DOHH2 (cell line): Measurements from ENCODE around the gene FRK.

Experiments used
- H3F3A ChIP-seq: fragments of 200-600 bp; sonication (generic), shearing (Covaris generic); 2 replicates; pipeline ENCODE4 v1.6.0; 2016; ENCODE audit warnings: antibody characterized with exemption, mild to moderate bottlenecking; ENCODE audit not compliant: control insufficient read depth, insufficient read depth
- H3K27ac ChIP-seq: fragments of 200-600 bp; sonication (generic); 2 replicates; pipeline ENCODE4 v1.5.1; 2014; ENCODE audit warnings: low read depth, mild to moderate bottlenecking, low read length, moderate library complexity
- H3K27me3 ChIP-seq: fragments of 200-600 bp; sonication (generic); 2 replicates; pipeline ENCODE4 v1.6.1; 2014; ENCODE audit warnings: mild to moderate bottlenecking, low read length, mixed read lengths; ENCODE audit not compliant: control insufficient read depth
- H3K36me3 ChIP-seq: fragments of 200-600 bp; sonication (generic); 2 replicates; pipeline ENCODE4 v1.6.1; 2014; ENCODE audit warnings: mild to moderate bottlenecking, low read length, moderate library complexity, mixed read lengths; ENCODE audit not compliant: control insufficient read depth
- H3K4me1 ChIP-seq: fragments of 200-600 bp; sonication (generic); 2 replicates; pipeline ENCODE4 v1.6.1; 2014; ENCODE audit warnings: mild to moderate bottlenecking, low read length, mixed read lengths; ENCODE audit not compliant: control insufficient read depth
- H3K4me2 ChIP-seq: fragments of 200-600 bp; sonication (generic); 2 replicates; pipeline ENCODE4 v1.6.0; 2014; ENCODE audit warnings: mild to moderate bottlenecking, low read length, moderate library complexity
- H3K4me3 ChIP-seq: fragments of 200-600 bp; sonication (generic); 2 replicates; pipeline ENCODE4 v1.5.1; 2014; ENCODE audit warnings: mild to moderate bottlenecking, low read length, mixed read lengths
- H3K79me2 ChIP-seq: fragments of 200-600 bp; sonication (generic); 2 replicates; pipeline ENCODE4 v1.6.1; 2014; ENCODE audit warnings: mild to moderate bottlenecking, low read length, mixed read lengths; ENCODE audit not compliant: control insufficient read depth
- H3K9me2 ChIP-seq: fragments of 200-600 bp; sonication (generic); replicated peaks from 2 replicates; pipeline ENCODE4 v1.6.1; 2014; ENCODE audit warnings: mild to moderate bottlenecking, low read length, mixed read lengths; ENCODE audit not compliant: control insufficient read depth
- H3K9me3 ChIP-seq: fragments of 200-600 bp; sonication (generic); 2 replicates; pipeline ENCODE4 v1.6.1; 2014; ENCODE audit warnings: antibody characterized with exemption, low read length, mixed read lengths; ENCODE audit not compliant: control insufficient read depth, insufficient read depth
- H4K20me1 ChIP-seq: fragments of 200-600 bp; sonication (generic); 2 replicates; pipeline ENCODE4 v1.6.0; 2014; ENCODE audit warnings: low read depth, mild to moderate bottlenecking, antibody characterized with exemption, low read length, moderate library complexity; ENCODE audit not compliant: control insufficient read depth, insufficient read depth
- EZH2phosphoT487 ChIP-seq: fragments of 200-600 bp; sonication (generic); IDR thresholded peaks from 2 replicates; pipeline ENCODE4 v1.6.1; 2017; ENCODE audit warnings: borderline replicate concordance, mild to moderate bottlenecking, antibody characterized with exemption, low read length, moderate library complexity, mixed read lengths
- TF ChIP-seq, protein P1 (sequence below): fragments of 200-600 bp; sonication (generic); IDR thresholded peaks from one replicate; pipeline ENCODE4 v1.5.1; 2014; ENCODE audit warnings: antibody characterized with exemption, mild to moderate bottlenecking, low read depth, low read length; ENCODE audit not compliant: poor library complexity, severe bottlenecking

FRK gene

DNA sequence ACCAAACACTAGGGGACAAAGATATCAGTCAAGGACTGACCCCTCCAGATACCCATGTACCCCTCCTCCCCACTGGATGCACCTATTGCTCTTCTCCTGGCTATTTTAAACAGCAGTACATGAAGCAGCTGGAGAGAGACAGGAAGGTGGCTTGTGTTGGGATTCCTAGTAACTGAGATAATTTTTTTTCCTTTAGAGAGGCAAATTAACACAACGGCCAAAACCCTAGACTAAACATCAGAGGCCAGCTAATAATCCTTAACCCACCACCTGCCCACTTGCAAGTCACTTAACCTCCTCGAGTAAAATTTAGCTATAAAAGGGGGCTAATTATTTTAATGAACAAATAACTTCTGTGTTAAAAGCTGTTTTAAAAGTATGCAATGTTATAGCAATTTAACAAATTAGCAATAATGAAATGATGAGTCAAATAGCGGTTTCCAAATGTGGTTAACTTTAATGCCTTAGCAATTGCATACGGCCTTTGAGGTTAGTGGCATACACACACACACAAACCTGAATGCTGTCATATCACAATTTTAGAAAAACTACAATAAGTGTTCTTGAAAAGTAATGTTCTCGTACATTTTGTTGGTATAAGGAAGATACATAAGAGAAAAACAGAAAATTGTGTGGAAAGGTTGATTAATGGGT, 151.7 kb downstream of the FRK start:
- no peak for TF ChIP-seq EZH2phosphoT487
- TF ChIP-seq, protein P1, sequence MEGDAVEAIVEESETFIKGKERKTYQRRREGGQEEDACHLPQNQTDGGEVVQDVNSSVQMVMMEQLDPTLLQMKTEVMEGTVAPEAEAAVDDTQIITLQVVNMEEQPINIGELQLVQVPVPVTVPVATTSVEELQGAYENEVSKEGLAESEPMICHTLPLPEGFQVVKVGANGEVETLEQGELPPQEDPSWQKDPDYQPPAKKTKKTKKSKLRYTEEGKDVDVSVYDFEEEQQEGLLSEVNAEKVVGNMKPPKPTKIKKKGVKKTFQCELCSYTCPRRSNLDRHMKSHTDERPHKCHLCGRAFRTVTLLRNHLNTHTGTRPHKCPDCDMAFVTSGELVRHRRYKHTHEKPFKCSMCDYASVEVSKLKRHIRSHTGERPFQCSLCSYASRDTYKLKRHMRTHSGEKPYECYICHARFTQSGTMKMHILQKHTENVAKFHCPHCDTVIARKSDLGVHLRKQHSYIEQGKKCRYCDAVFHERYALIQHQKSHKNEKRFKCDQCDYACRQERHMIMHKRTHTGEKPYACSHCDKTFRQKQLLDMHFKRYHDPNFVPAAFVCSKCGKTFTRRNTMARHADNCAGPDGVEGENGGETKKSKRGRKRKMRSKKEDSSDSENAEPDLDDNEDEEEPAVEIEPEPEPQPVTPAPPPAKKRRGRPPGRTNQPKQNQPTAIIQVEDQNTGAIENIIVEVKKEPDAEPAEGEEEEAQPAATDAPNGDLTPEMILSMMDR: no peak
- H3K27me3 ChIP-seq: no peaks in the 10 kb centered on the region
- H3K9me3 ChIP-seq: no peaks in the 10 kb centered on the region
- no peak overlapping the region for H3K27ac ChIP-seq
- no peaks in the 10 kb centered on the region for H3K79me2 ChIP-seq
- no peak overlapping the region for H3K4me2 ChIP-seq
- H3K4me1 ChIP-seq: no peaks in the 10 kb centered on the region
- H4K20me1 ChIP-seq: no peaks in the 10 kb centered on the region
- H3K9me2 ChIP-seq: no peaks in the 10 kb centered on the region
- no peaks in the 10 kb centered on the region for H3K36me3 ChIP-seq
- no peaks in the 10 kb centered on the region for H3F3A ChIP-seq
- no peak overlapping the region for H3K4me3 ChIP-seq

DNA sequence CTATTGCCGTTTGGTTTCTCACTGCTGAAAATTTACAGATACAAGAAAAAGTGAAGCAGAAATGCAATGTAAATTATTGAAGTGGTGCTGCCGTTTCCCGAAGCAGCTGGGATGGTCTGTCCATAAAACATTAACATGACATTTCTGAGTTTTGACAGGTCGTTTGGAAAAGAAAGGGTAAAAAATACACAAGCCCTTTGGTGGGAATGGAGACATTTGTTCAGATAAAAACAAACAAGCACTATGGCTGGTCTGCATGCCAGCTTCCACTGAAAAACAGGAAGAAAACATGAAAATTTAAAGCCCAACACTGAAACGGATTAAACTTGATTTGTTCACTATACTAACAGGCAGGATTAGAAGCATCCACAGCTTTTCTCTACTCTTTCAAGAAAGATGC, 155.2 kb downstream of the FRK start:
- H3K4me3 ChIP-seq: no peak overlapping the region
- H3K79me2 ChIP-seq: no peaks in the 10 kb centered on the region
- TF ChIP-seq, protein P1: no peak
- no peak for TF ChIP-seq EZH2phosphoT487
- no peaks in the 10 kb centered on the region for H3K36me3 ChIP-seq
- H3K9me3 ChIP-seq: no peaks in the 10 kb centered on the region
- no peaks in the 10 kb centered on the region for H3K9me2 ChIP-seq
- no peaks in the 10 kb centered on the region for H3F3A ChIP-seq
- no peak overlapping the region for H3K4me2 ChIP-seq
- no peaks in the 10 kb centered on the region for H3K27me3 ChIP-seq
- no peaks in the 10 kb centered on the region for H4K20me1 ChIP-seq
- H3K27ac ChIP-seq: no peak overlapping the region
- no peaks in the 10 kb centered on the region for H3K4me1 ChIP-seq

DNA sequence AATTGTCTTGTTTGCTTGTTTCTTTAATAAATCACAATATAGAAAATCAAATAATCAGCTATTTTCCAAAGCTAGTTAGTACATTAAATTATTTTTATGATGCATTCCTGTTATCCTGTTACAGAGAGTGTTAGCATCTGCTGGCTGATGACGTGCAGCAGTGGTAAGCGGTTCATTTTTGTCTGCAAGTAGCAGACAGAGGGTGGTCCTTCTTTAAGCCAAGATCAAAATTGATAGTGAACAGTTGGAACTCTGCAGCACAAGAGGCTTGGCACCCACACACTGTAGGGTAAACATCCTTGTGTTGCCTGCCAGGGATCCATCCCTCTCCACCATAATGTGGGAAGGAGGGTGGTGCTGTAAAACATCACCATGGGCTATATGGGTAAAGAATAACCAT, 158.3 kb downstream of the FRK start:
- Histone ChIP-seq H4K20me1 (no peaks in the 10 kb centered on the region), H3F3A (no peaks in the 10 kb centered on the region), H3K4me2 (no peak overlapping the region), H3K79me2 (no peaks in the 10 kb centered on the region), H3K9me2 (no peaks in the 10 kb centered on the region), H3K36me3 (no peaks in the 10 kb centered on the region), H3K9me3 (no peaks in the 10 kb centered on the region), H3K4me1 (no peaks in the 10 kb centered on the region), H3K27ac (no peak overlapping the region), H3K4me3 (no peak overlapping the region), H3K27me3 (no peaks in the 10 kb centered on the region)
- TF ChIP-seq EZH2phosphoT487: no peak
- TF ChIP-seq, protein P1: no peak
